GM23248 (cell line): ENCODE results near the gene HS3ST1. TPM values are rescaled to one million over a fixed set of nuclear protein-coding genes. Genes with fewer than 3 reads are reported as not detected.

Experiments
- DNase-seq: peaks from one replicate; pipeline ENCODE4 v3.0.0-alpha.2; 2015
- H2AFZ ChIP-seq: fragments of 200-600 bp; sonication (generic); 2 replicates; pipeline ENCODE4 v1.6.1; 2016; ENCODE audit warnings: antibody characterized with exemption
- H3F3A ChIP-seq: fragments of 200-600 bp; sonication (generic); 2 replicates; pipeline ENCODE4 v1.6.1; 2016; ENCODE audit warnings: mild to moderate bottlenecking, antibody characterized with exemption, mixed run types; ENCODE audit not compliant: insufficient read depth
- H3K27ac ChIP-seq: fragments of 200-600 bp; sonication (generic); 2 replicates; pipeline ENCODE4 v1.5.1; 2016; ENCODE audit warnings: mild to moderate bottlenecking
- H3K27me3 ChIP-seq: fragments of 200-600 bp; sonication (generic); replicated peaks from 2 replicates; pipeline ENCODE4 v1.6.1; 2016; ENCODE audit warnings: mild to moderate bottlenecking; ENCODE audit not compliant: insufficient read depth
- H3K36me3 ChIP-seq: fragments of 200-600 bp; sonication (generic); 2 replicates; pipeline ENCODE4 v1.6.1; 2016; ENCODE audit warnings: low read depth, mild to moderate bottlenecking
- H3K4me1 ChIP-seq: fragments of 200-600 bp; sonication (generic); 2 replicates; pipeline ENCODE4 v1.6.1; 2016; ENCODE audit warnings: mild to moderate bottlenecking; ENCODE audit not compliant: insufficient read depth
- H3K4me2 ChIP-seq: fragments of 200-600 bp; sonication (generic); one replicate; pipeline ENCODE4 v1.6.1; 2016; ENCODE audit warnings: mild to moderate bottlenecking; ENCODE audit not compliant: unreplicated experiment
- H3K4me3 ChIP-seq: fragments of 200-600 bp; sonication (generic); 2 replicates; pipeline ENCODE4 v1.5.1; 2016; ENCODE audit warnings: mild to moderate bottlenecking
- H3K79me2 ChIP-seq: fragments of 200-600 bp; sonication (generic); 2 replicates; pipeline ENCODE4 v1.6.1; 2016; ENCODE audit warnings: mild to moderate bottlenecking; ENCODE audit not compliant: insufficient read depth
- H3K9ac ChIP-seq: fragments of 200-600 bp; sonication (generic); 2 replicates; pipeline ENCODE4 v1.6.1; 2016; ENCODE audit warnings: mild to moderate bottlenecking
- H3K9me2 ChIP-seq: fragments of 200-600 bp; sonication (generic); 2 replicates; pipeline ENCODE4 v1.6.1; 2016; ENCODE audit warnings: mixed run types, mild to moderate bottlenecking, moderate library complexity; ENCODE audit not compliant: insufficient read depth
- H3K9me3 ChIP-seq: fragments of 200-600 bp; sonication (generic); one replicate; pipeline ENCODE4 v1.6.1; 2017; ENCODE audit warnings: low read depth
- H4K20me1 ChIP-seq: fragments of 200-600 bp; sonication (generic); 2 replicates; pipeline ENCODE4 v1.6.0; 2016; ENCODE audit not compliant: insufficient read depth
- EZH2 ChIP-seq: fragments of 200-600 bp; sonication (generic); IDR thresholded peaks from 2 replicates; pipeline ENCODE4 v1.6.1; 2018; ENCODE audit warnings: antibody characterized with exemption, mild to moderate bottlenecking; ENCODE audit not compliant: insufficient read depth, poor library complexity, severe bottlenecking
- EZH2phosphoT487 ChIP-seq: fragments of 200-600 bp; sonication (generic); IDR thresholded peaks from 2 replicates; pipeline ENCODE4 v1.6.1; 2018; ENCODE audit warnings: antibody characterized with exemption, moderate library complexity, mild to moderate bottlenecking, low read depth; ENCODE audit not compliant: insufficient read depth
- WGBS, 2 experiments: methylation state at CpG; one replicate each; pipeline ENCODE4 v1.1.6; 2015 to 2017; ENCODE audit warnings: low lambda C conversion rate in 2 of 2, low coverage in 1 of 2; ENCODE audit errors: missing lambda C conversion rate in 2 of 2; 5-methylcytosine and 5-hydroxymethylcytosine counted together
- in situ Hi-C: fragments of 300-500 bp; cut with MboI; formaldehyde crosslinking; loops from 2 replicates; pipeline ENCODE4 v1.15.0; 2020
- polyA plus RNA-seq: library from polyadenylated mRNA; unstranded; fragments of >200 nt; fragmentation: Nextera tagmentation; extraction: Ambion mirVana; gene quantifications from 2 replicates; pipeline ENCODE4 v1.2.1, GENCODE V29; 2016
- total RNA-seq: library from RNA; depleted of rRNA; stranded (reverse); fragments of >200 nt; shearing (Covaris generic); gene quantifications from 2 replicates; pipeline ENCODE4 v1.2.3, GENCODE V29; 2014

HS3ST1 gene
- total and polyA plus RNA-seq, 2 experiments from 2014 or later: not detected

DNA sequence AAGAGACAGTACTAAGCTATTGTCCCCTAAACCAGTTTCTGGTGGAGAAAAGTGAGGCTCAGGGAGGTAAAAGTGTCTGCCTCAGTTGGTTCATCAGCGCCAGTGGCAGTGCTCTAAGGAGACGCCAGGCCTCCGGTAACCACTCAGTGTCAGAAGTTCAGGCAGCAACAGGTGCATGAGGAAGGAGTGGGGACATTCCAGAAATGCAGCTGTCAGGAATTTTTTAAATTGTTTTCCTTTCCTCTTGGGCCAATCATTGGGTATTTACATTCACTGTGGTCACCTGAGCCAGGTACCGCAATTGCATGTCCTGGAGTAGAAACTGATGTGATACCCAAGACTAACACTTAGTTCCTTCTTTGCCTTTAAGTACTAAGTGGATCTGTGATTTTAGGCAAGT, 40.2 kb upstream of the HS3ST1 start:
- no peak overlapping the region for H3K9ac ChIP-seq
- in situ Hi-C loops: no loop called here
- 48 to 64% methylated on average over 4 of the region's 4 CpGs for WGBS, 2 experiments

DNA sequence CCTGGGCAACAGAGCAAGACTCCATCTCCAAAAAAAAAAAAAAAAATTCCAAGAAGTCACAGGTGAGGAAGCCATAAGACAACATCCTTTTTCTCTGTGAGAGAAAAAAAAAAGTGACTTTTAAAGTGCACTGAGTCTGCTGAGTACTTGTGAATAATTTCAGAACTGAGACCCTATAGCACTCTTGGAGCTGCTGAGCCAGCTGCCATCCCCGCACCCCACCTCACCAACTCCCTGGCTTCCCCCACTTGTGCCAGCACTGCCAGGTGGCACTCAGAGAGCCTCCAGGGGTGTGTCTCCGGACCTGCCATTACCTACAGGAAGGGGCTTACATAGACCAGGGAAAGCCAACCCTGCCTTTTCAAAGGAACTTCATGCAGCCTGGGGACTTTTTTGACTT, 39.2 kb upstream of the HS3ST1 start:
- Histone ChIP-seq H2AFZ (no peak overlapping the region), H3K9me3 (no peaks in the 10 kb centered on the region), H3K4me3 (no peak overlapping the region), H3K27ac (no peak overlapping the region), H3K9me2 (no peaks in the 10 kb centered on the region), H3K9ac (no peak overlapping the region), H3K36me3 (no peaks in the 10 kb centered on the region), H3K4me1 (no peaks in the 10 kb centered on the region), H3K27me3 (no peaks in the 10 kb centered on the region), H3F3A (no peaks in the 10 kb centered on the region), H4K20me1 (no peaks in the 10 kb centered on the region), H3K79me2 (no peaks in the 10 kb centered on the region), H3K4me2 (no peak overlapping the region)
- no peak for TF ChIP-seq EZH2
- 31 to 38% methylated on average over 2 of the region's 2 CpGs for WGBS, 2 experiments
- in situ Hi-C loops: no loop called here
- no peak for DNase-seq

More for the DNA sequence above, 40.2 kb upstream of the HS3ST1 start:
- Histone ChIP-seq H4K20me1 (no peaks in the 10 kb centered on the region), H3K4me1 (no peaks in the 10 kb centered on the region), H3K9me2 (no peaks in the 10 kb centered on the region), H2AFZ (no peak overlapping the region), H3K27me3 (no peaks in the 10 kb centered on the region), H3F3A (no peaks in the 10 kb centered on the region), H3K36me3 (no peaks in the 10 kb centered on the region), H3K9me3 (no peaks in the 10 kb centered on the region), H3K4me3 (no peak overlapping the region), H3K79me2 (no peaks in the 10 kb centered on the region), H3K27ac (no peak overlapping the region), H3K4me2 (no peak overlapping the region)
- DNase-seq: no peak
- TF ChIP-seq EZH2phosphoT487: no peak
- TF ChIP-seq EZH2: no peak

GRCh38 chr4:11463707-11464106, 35.0 kb upstream of the HS3ST1 start:
- in situ Hi-C loops: no loop called here
- TF ChIP-seq EZH2phosphoT487 (no peak), EZH2 (no peak)
- H3F3A ChIP-seq: no peaks in the 10 kb centered on the region
- WGBS, 2 experiments: 22 to 47% methylated on average over 1 of the region's 1 CpG
- no peaks in the 10 kb centered on the region for H3K79me2 ChIP-seq
- no peaks in the 10 kb centered on the region for H3K4me1 ChIP-seq
- H3K9ac ChIP-seq: no peak overlapping the region
- H2AFZ ChIP-seq: no peak overlapping the region
- no peak overlapping the region for H3K4me3 ChIP-seq
- no peaks in the 10 kb centered on the region for H3K9me3 ChIP-seq
- no peaks in the 10 kb centered on the region for H3K9me2 ChIP-seq
- H3K27me3 ChIP-seq: no peaks in the 10 kb centered on the region
- no peaks in the 10 kb centered on the region for H4K20me1 ChIP-seq
- DNase-seq: no peak
- H3K36me3 ChIP-seq: no peaks in the 10 kb centered on the region
- no peak overlapping the region for H3K27ac ChIP-seq
- H3K4me2 ChIP-seq: no peak overlapping the region

DNA sequence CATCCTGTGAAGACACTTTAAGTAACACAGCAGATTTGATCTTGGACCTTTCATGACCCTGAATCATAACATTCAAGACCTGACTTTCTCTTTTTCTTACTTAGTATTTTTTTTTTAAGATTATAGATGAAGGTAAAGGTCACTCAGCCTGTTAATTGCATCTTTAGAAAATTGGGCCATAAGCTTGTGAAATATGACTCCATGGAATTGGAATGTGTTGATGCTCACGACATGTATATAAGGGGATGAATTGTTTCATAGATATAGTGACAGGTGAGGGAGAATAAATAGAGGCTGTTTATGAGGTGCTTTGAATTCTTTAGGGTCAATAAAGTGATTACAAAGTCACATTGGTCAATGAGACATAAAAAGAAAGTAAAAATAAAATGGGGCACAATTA, 27.7 kb upstream of the HS3ST1 start:
- no peaks in the 10 kb centered on the region for H4K20me1 ChIP-seq
- no peaks in the 10 kb centered on the region for H3K27me3 ChIP-seq
- no peak overlapping the region for H2AFZ ChIP-seq
- H3K36me3 ChIP-seq: no peaks in the 10 kb centered on the region
- in situ Hi-C loops: no loop called here
- H3K4me2 ChIP-seq: no peak overlapping the region
- no peaks in the 10 kb centered on the region for H3K79me2 ChIP-seq
- H3F3A ChIP-seq: no peaks in the 10 kb centered on the region
- no peaks in the 10 kb centered on the region for H3K4me1 ChIP-seq
- TF ChIP-seq EZH2phosphoT487 (no peak), EZH2 (no peak)
- 4 to 14% methylated on average over 1 of the region's 1 CpG for WGBS, 2 experiments
- no peak overlapping the region for H3K27ac ChIP-seq
- DNase-seq: no peak
- no peaks in the 10 kb centered on the region for H3K9me3 ChIP-seq
- H3K4me3 ChIP-seq: no peak overlapping the region
- no peak overlapping the region for H3K9ac ChIP-seq
- no peaks in the 10 kb centered on the region for H3K9me2 ChIP-seq

GRCh38 chr4:11455201-11455835, 26.6 kb upstream of the HS3ST1 start:
- Histone ChIP-seq H3K9me3 (no peaks in the 10 kb centered on the region), H3K79me2 (no peaks in the 10 kb centered on the region), H3K36me3 (no peaks in the 10 kb centered on the region), H3K9me2 (no peaks in the 10 kb centered on the region), H3K27me3 (no peaks in the 10 kb centered on the region), H3K4me2 (no peak overlapping the region), H3K4me3 (no peak overlapping the region), H4K20me1 (no peaks in the 10 kb centered on the region), H3F3A (no peaks in the 10 kb centered on the region), H3K9ac (no peak overlapping the region), H3K27ac (no peak overlapping the region), H2AFZ (no peak overlapping the region), H3K4me1 (no peaks in the 10 kb centered on the region)
- TF ChIP-seq EZH2: no peak
- DNase-seq: no peak
- in situ Hi-C loops: no loop called here
- WGBS, 2 experiments: 2 to 5% methylated on average over 5 of the region's 5 CpGs
